B cell (primary cell): Measurements from ENCODE around the gene VPREB1.
"Not testable (repeated sequence)": the region's sequence is repeated elsewhere in the genome, so short reads cannot be mapped to it uniquely, and the experiment has no call there.

Source experiments
- EZH2 ChIP-seq: IDR thresholded peaks from 2 replicates; pipeline ENCODE4 v1.6.1; 2012; ENCODE audit warnings: borderline replicate concordance, low read depth, mild to moderate bottlenecking, moderate library complexity, low read length; ENCODE audit not compliant: insufficient read depth, poor library complexity, severe bottlenecking
- TF ChIP-seq, protein P1 (sequence below): fragments of 200-600 bp; IDR thresholded peaks from one replicate; pipeline ENCODE4 v1.8.0; 2022; ENCODE audit warnings: antibody characterized with exemption, mild to moderate bottlenecking

DNA sequence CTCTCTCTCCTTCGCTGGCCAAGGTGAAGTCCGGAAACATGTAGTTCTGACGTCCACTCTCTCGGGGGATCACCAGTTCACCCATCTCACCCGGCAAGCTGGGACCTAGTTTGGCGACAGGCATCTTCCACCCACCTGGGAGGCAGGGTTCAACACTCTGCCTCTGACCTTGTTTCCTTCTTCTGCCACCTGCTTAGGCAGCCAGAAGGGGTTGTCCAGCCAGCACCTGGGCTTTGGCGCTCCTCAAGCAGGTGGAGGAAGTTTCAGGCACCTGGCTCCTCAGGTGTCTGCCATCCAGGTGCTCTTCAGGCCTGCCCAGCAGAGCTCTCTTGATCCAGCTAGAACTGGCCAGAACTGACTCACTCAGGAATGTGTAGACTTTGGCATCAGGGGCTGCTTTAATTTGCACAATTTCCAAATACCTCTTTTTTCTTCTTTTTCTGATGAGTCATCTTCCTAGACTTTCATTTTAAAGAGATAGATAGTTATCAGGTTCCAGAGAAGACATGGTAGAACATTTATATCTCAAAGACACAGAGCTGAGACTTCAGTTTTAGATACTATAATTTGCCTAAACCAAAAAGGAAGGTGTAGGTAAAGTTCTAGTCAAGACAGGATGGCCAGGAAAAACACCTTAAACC is 25.6 kb downstream of the VPREB1 start:
- TF ChIP-seq, protein P1, sequence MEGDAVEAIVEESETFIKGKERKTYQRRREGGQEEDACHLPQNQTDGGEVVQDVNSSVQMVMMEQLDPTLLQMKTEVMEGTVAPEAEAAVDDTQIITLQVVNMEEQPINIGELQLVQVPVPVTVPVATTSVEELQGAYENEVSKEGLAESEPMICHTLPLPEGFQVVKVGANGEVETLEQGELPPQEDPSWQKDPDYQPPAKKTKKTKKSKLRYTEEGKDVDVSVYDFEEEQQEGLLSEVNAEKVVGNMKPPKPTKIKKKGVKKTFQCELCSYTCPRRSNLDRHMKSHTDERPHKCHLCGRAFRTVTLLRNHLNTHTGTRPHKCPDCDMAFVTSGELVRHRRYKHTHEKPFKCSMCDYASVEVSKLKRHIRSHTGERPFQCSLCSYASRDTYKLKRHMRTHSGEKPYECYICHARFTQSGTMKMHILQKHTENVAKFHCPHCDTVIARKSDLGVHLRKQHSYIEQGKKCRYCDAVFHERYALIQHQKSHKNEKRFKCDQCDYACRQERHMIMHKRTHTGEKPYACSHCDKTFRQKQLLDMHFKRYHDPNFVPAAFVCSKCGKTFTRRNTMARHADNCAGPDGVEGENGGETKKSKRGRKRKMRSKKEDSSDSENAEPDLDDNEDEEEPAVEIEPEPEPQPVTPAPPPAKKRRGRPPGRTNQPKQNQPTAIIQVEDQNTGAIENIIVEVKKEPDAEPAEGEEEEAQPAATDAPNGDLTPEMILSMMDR = not testable (repeated sequence)
- not testable (repeated sequence) for TF ChIP-seq EZH2
